CD4-positive, alpha-beta memory T cell (primary cell): Measurements from ENCODE around the gene PALMD. TPM values are rescaled to one million over a fixed set of nuclear protein-coding genes. Genes with fewer than 3 reads are reported as not detected.

Source experiments
- polyA plus RNA-seq, 2 donors: library from polyadenylated mRNA; unstranded; fragments of 300-500 nt; fragmentation: Illumina TruSeq; gene quantifications; one replicate each; pipeline ENCODE4 v1.2.3, GENCODE V29; 2021
- total RNA-seq, 2 experiments: library from RNA; stranded (reverse); gene quantifications; one replicate each; pipeline ENCODE4 v1.2.3, GENCODE V29; 2021

The PALMD gene
- total and polyA plus RNA-seq, 4 experiments from 2014 or later: not detected

Other genes starting within 250 kb of the PALMD start
- gene FRRS1, start 120.5 kb downstream of the PALMD start, total RNA-seq: under 1 TPM; 0.29 to 0.33 TPM
- gene FRRS1, start 120.5 kb downstream of the PALMD start, polyA plus RNA-seq: not detected
- gene AGL, start 204.2 kb downstream of the PALMD start, total RNA-seq: 10 to 100 TPM; 19.0 to 20.5 TPM
- gene AGL, start 204.2 kb downstream of the PALMD start, polyA plus RNA-seq: 10 to 100 TPM in 1 of 2 donors, 1 to 10 TPM in 1; 9.0 to 11.1 TPM